Measurements from ENCODE around the gene OR2M7.
"Not testable (repeated sequence)": the region's sequence is repeated elsewhere in the genome, so short reads cannot be mapped to it uniquely, and the experiment has no call there.

The OR2M7 gene

GRCh38 chr1:248324468-248324867, at the start of gene OR2M7:
TSS of gene OR2M7 (minus strand) at chr1:248324568. CDS start at chr1:248324568, 0 bp downstream.
- DNase-seq = no peak

GRCh38 chr1:248373761-248374160, 49.4 kb upstream of the OR2M7 start:
- DNase-seq = no peak

DNA sequence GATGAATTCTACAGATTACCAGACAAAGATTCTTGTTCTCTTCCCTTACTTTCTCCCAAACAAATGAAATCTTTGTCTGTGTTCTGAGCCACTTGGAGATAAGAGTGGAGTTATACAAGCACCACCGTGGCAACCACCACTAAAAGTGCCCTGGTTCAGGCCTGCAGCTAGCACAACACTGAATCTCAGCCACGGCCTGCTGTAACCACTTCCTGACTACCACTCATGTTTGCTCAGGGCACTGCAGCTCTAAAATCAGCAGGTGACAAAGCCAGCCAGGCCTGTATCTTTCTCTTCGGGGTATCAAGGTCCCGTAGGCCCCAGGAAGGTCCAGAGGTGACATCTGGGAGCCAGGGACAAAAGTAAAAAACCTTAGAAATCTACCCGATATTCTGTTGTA, 48.0 kb upstream of the OR2M7 start:
- DNase-seq = no peak

- no peak for DNase-seq
Observed at GRCh38 chr1:248366609-248367008, 42.2 kb upstream of the OR2M7 start.

GRCh38 chr1:248361121-248361715, 36.9 kb upstream of the OR2M7 start, which contains the start of gene OR2T4:
TSS of gene OR2T4 (plus strand) at chr1:248361665. CDS start at chr1:248361665, 0 bp downstream.
- no peak for DNase-seq

- DNase-seq = no peak
Observed at GRCh38 chr1:248359415-248359814, 35.0 kb upstream of the OR2M7 start.

DNA sequence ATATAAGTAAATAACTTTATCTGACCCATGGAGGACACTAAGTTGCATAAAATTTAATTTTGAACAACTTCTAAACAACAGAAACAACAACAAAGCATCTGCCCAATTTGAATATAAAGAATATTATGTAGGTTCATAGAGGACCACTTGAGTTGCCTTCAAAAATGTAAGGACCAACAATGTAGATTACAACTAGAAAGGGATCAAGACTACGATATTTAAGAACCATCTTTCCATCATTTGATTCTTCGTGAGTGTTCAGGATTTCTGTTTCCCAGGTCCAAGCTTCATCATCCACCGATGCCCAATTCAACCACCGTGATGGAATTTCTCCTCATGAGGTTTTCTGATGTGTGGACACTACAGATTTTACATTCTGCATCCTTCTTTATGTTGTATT, 24.1 kb upstream of the OR2M7 start, which contains the start of gene OR14C36:
Gene OR14C36, plus strand, starts transcription at position 301 of the 400 bp plus-strand sequence. Its CDS starts 0 bp downstream, at position 301.
- no peak for DNase-seq

- DNase-seq = no peak
Observed at GRCh38 chr1:248343451-248343850, 19.1 kb upstream of the OR2M7 start.

DNA sequence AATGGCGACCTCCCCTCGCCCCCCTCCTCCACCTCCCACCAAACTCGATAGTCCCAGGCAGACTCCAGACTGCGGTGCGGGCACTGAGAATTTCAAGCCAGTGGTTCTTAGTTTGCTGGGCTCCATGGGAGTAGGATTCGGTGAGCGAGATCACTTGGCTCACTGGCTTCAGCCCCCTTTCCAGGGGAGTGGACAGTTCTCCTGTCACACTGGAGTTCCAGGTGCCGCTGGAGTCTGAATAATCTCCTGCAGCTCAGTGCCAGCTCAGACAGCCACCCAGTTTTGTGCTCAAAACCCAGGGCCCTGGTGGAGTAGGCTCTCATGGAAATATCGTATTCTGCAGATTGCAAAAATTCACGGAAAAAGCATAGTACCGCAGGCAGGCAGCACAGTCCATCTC, 7.6 kb downstream of the OR2M7 start:
- DNase-seq = no peak

- DNase-seq = not testable (repeated sequence)
Observed at GRCh38 chr1:248306740-248307139, 17.6 kb downstream of the OR2M7 start.

DNA sequence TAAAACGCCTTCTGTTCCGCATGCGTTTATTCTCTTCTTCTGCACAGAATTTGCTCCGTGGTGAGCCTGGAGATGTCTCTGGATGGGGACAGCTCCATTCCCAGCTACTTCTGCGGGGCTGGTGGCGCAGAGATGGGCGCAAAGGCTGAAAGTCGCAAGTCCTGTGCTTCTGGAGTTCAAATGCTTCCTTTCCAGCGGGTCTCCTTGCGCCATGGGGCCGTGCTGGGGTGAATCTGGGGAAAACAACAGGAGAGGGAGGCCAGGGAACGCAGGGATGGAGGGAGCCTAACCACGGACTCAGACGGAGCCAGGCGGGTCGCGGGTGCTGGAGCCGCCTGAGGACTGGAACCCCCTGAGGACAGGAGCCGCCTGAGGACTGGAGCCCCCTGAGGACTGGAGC, 18.3 kb downstream of the OR2M7 start:
- no peak for DNase-seq

- DNase-seq = not testable (repeated sequence)
Observed at GRCh38 chr1:248305672-248306071, 18.7 kb downstream of the OR2M7 start.

DNA sequence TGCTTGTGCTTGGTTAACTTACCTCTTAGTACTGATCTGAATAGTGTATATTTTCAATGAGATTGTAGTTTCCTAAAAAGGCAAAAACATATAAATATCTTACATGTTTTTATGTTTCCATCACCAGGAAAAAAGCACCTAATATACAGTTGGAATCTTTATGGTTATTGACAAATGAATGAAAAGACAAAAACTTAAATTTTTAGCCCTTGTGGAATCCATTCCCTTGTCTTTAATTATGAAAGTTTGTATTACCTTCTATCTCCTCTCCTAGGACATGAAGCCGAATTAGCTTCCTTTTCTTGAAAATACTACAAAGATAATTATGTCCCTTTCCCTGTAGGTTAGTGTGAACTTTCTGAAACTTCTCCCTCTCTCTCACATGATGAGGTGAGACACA, 21.0 kb downstream of the OR2M7 start, which contains the start of gene OR2T12:
Gene OR2T12, minus strand, starts transcription at position 101 of the 400 bp plus-strand sequence. CDS start 7,846 bp downstream, outside the sequence.
- DNase-seq = no peak

GRCh38 chr1:248288391-248288790, 36.0 kb downstream of the OR2M7 start:
- no peak for DNase-seq

GRCh38 chr1:248277876-248278275, 46.5 kb downstream of the OR2M7 start, which contains the start of gene OR2T33:
TSS of gene OR2T33 (minus strand) at chr1:248277976. CDS start at chr1:248273814, 4,162 bp downstream.
- no peak for DNase-seq

Data from activated CD4-positive, CD25-positive, alpha-beta regulatory T cell (primary cell).